HepG2 (cell line): ENCODE measurements around the gene GNPAT. TPM values are rescaled to one million over a fixed set of nuclear protein-coding genes. Genes with fewer than 3 reads are reported as not detected.

Experiments used
- ARNTL ChIP-seq: sonication (generic); formaldehyde crosslinking; IDR thresholded peaks from 2 replicates; pipeline ENCODE4 v1.4.0; 2020; ENCODE audit warnings: mild to moderate bottlenecking, missing genetic modification reagents
- GPBP1L1 ChIP-seq: sonication (generic); formaldehyde crosslinking; IDR thresholded peaks from 2 replicates; pipeline ENCODE4 v1.5.0; 2020; ENCODE audit warnings: mild to moderate bottlenecking, missing genetic modification reagents
- POGK ChIP-seq: sonication (generic); formaldehyde crosslinking; conservative IDR thresholded peaks from 2 replicates; pipeline ENCODE4 v1.8.0; 2022; ENCODE audit warnings: mild to moderate bottlenecking, moderate library complexity, missing genetic modification reagents
- RAD21 ChIP-seq: fragments of 450-650 bp; formaldehyde crosslinking; IDR thresholded peaks from 2 replicates; pipeline ENCODE4 v1.5.0; 2020; ENCODE audit warnings: mild to moderate bottlenecking
- SP5 ChIP-seq: IDR thresholded peaks from 2 replicates; pipeline ENCODE4 v1.6.1; 2016; ENCODE audit warnings: low read depth, borderline replicate concordance
- ZNF318 ChIP-seq: sonication (generic); formaldehyde crosslinking; IDR thresholded peaks from 2 replicates; pipeline ENCODE4 v1.4.0; 2020; ENCODE audit warnings: mild to moderate bottlenecking, missing genetic modification reagents
- ZNF333 ChIP-seq: sonication (generic); formaldehyde crosslinking; IDR thresholded peaks from 2 replicates; pipeline ENCODE4 v1.4.0; 2020; ENCODE audit warnings: mild to moderate bottlenecking, missing genetic modification reagents, borderline replicate concordance
- ZNF513 ChIP-seq: sonication (generic); formaldehyde crosslinking; conservative IDR thresholded peaks from 2 replicates; pipeline ENCODE4 v1.5.0; 2020; ENCODE audit warnings: missing genetic modification reagents
- ZNF577 ChIP-seq: sonication (generic); formaldehyde crosslinking; IDR thresholded peaks from 2 replicates; pipeline ENCODE4 v1.4.0; 2020; ENCODE audit warnings: mild to moderate bottlenecking, low read depth, missing genetic modification reagents, borderline replicate concordance
- ZSCAN25 ChIP-seq: sonication (generic); formaldehyde crosslinking; IDR thresholded peaks from 2 replicates; pipeline ENCODE4 v1.8.0; 2022; ENCODE audit warnings: mild to moderate bottlenecking, missing genetic modification reagents
- polyA plus RNA-seq, 8 experiments: library from polyadenylated mRNA; depleted of rRNA in 3 of 8; stranded (reverse) in 7 of 8; unstranded in 1 of 8; fragments of >200 nt; fragmentation: Illumina TruSeq in 4 of 8; extraction: Trizol in 4 of 8; gene quantifications; 2 replicates each; pipeline versions ENCODE4 v1.2.1 to v1.2.3, GENCODE V29; 2011 to 2016; ENCODE audit warnings: low read depth in 4 of 8, missing spikeins in 1 of 8, mixed read lengths in 1 of 8; ENCODE audit not compliant: insufficient read depth in 1 of 8
- total RNA-seq, 5 experiments: library from RNA; depleted of rRNA; stranded (reverse); fragments of >200 nt; fragmentation: Illumina TruSeq; extraction: Trizol; gene quantifications; 2 replicates each; pipeline ENCODE4 v1.2.3, GENCODE V29; 2016; ENCODE audit warnings: low read depth in 1 of 5
- TF ChIP-seq, protein P1 (sequence below): sonication (generic); formaldehyde crosslinking; IDR thresholded peaks from 2 replicates; pipeline ENCODE4 v1.4.0; 2020; ENCODE audit warnings: missing genetic modification reagents, borderline replicate concordance

GNPAT gene
- total and polyA plus RNA-seq, 2 of the 13 experiments (the other 11 are each of a cell fraction or from before 2014, with no cell fraction given), result 58.3 to 114 TPM

- TF ChIP-seq GPBP1L1, result no peak
- no peak for TF ChIP-seq ZNF318 (CRISPR knock-in tag)
- TF ChIP-seq ZSCAN25 (CRISPR knock-in tag), result no peak
- TF ChIP-seq ZNF513 (CRISPR knock-in tag), result no peak
- TF ChIP-seq RAD21 (CRISPR knock-in tag), result peak; percentile 94
- no peak for TF ChIP-seq SP5
- TF ChIP-seq POGK, result peak; percentile 63; the same call in 1 of the 2 replicates
- TF ChIP-seq ARNTL (CRISPR knock-in tag), result no peak
- TF ChIP-seq, protein P1, sequence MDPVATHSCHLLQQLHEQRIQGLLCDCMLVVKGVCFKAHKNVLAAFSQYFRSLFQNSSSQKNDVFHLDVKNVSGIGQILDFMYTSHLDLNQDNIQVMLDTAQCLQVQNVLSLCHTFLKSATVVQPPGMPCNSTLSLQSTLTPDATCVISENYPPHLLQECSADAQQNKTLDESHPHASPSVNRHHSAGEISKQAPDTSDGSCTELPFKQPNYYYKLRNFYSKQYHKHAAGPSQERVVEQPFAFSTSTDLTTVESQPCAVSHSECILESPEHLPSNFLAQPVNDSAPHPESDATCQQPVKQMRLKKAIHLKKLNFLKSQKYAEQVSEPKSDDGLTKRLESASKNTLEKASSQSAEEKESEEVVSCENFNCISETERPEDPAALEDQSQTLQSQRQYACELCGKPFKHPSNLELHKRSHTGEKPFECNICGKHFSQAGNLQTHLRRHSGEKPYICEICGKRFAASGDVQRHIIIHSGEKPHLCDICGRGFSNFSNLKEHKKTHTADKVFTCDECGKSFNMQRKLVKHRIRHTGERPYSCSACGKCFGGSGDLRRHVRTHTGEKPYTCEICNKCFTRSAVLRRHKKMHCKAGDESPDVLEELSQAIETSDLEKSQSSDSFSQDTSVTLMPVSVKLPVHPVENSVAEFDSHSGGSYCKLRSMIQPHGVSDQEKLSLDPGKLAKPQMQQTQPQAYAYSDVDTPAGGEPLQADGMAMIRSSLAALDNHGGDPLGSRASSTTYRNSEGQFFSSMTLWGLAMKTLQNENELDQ, result no peak
- TF ChIP-seq ZNF577 (CRISPR knock-in tag), result no peak
- no peak for TF ChIP-seq ZNF333
Measured at GRCh38 chr1:231211005-231211857, 29.8 kb upstream of the GNPAT start (continued).
